Hematopoietic multipotent progenitor cell (in vitro differentiated cells): Measurements from ENCODE around the gene NQO2. TPM values are rescaled to one million over a fixed set of nuclear protein-coding genes. Genes with fewer than 3 reads are reported as not detected.
A peak's percentile ranks its signal among the peaks of the same experiment; 100 is the strongest.
"Not testable (repeated sequence)": the region's sequence is repeated elsewhere in the genome, so short reads cannot be mapped to it uniquely, and the experiment has no call there.

Source experiments
- DNase-seq, 3 donors: peaks; one replicate each; pipeline ENCODE4 v3.0.0-alpha.2; 2011 to 2015; ENCODE audit warnings: low read depth in 2 of 3, low spot score in 2 of 3
- total RNA-seq: library from RNA; depleted of rRNA; stranded (reverse); fragments of >200 nt; gene quantifications from one replicate; pipeline ENCODE4 v1.2.3, GENCODE V29; 2012

Gene NQO2
- total RNA-seq, 1 donor: 21.8 TPM

- no peak for DNase-seq
These were observed 30.1 kb upstream of the NQO2 start for GRCh38 chr6:2969549-2969948.

GRCh38 chr6:2970034-2970685 is 29.5 kb upstream of the NQO2 start:
- no peak for DNase-seq

DNA sequence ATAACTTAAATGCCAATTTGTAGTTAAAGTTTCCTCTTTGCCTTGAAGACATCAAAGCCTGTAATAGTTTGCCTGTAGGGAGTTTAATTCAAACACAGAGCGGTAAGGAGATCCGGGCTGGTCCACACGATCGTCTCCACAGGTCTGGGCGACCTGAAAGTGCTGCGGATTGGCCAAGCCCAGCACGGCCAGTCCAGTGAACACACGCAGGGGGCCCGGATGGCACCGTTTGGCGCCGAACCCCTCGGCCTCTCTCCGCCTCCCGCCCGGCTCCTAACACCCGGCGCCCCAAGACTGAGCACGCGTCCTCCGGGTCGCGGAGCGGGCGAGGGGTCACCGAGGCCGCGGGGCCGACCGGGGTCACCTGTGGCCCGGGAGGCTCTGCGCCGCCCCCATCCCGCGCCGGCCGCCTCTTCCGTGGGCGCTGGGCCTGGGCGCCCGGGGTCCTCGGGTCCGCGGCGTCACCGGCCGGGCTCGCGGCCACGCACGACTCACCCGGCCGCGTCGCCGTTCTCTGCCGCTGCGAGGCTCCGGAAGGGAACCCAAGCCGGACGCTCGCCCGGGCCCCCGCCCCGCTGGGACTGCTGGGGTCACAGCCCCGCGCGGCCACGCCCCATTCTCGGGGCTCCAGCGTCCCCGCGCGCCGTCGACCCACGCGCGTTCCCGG is 28.8 kb upstream of the NQO2 start:
- DNase-seq: no peak

- peak in 2 of 3 donors; percentile 60 to 69 for DNase-seq
These were observed 28.1 kb upstream of the NQO2 start, which contains the start of gene SERPINB6 for GRCh38 chr6:2971420-2972218. TSS of gene SERPINB6 (minus strand) at chr6:2971567. CDS start at chr6:2959332, 12,235 bp downstream.

DNA sequence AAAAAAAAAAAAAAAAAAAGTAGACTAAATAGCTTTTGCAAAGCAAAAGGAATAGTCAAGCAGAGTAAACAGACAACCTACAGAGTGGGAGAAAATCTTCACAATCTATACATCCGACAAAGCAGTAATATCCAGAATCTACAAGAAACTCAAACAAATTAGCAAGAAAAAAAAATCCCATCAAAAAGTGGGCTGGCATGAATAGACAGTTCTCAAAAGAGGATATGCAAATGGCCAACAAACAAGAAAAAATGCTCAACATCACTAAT is 27.5 kb upstream of the NQO2 start:
- DNase-seq: not testable (repeated sequence)

DNA sequence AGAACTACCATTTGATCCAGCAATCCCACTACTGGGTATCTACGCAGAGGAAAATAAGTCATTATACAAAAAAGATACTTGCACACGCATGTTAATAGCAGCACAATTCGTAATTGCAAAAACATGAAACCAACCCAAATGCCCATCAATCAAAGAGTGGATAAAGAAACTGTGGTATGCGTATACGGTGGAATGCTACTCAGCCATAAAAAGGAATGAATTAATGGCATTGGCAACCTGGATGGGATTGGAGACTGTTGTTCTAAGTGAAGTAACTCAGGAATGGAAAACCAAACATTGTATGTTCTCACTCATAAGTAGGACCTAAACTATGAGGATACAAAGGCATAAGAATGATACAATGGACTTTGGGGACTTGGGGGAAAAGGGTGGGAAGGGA is 27.0 kb upstream of the NQO2 start:
- not testable (repeated sequence) for DNase-seq

DNA sequence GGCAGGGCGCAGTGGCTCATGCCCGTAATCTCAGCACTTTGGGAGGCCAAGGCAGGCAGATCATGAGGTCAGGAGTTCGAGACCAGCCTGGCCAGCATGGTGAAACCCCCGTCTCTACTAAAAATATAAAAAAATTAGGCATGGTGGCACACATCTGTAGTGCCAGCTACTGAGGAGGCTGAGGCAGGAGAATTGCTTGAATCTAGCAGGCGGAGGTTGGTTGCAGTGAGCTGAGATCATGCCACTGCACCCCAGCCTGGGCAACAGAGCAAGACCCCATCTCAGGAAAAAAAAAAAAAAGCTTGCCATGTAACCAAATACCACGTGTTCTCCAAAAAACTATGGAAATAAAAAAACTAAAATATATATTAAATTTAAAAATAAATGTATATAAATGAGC is 26.5 kb upstream of the NQO2 start:
- not testable (repeated sequence) for DNase-seq

DNA sequence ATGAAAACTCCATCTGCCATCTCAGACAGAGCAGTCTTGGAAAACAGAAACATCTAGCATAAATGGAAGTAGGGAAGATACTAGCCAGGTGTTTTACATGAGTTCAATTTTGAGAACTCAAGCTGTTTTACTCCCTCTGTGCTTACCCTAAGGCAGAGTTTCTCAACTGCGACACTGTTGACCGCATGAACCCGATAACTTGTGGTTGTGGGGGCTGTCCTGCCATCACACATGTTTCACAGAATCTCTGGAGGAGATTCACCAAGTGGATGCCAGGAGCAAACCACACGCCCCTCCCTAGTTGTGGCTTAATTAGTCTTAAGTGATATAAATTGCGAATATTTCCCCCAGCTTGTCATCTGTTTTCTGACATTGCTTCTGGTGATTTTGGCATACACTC is 26.0 kb upstream of the NQO2 start:
- peak in 1 of 3 donors; percentile 68 for DNase-seq

DNA sequence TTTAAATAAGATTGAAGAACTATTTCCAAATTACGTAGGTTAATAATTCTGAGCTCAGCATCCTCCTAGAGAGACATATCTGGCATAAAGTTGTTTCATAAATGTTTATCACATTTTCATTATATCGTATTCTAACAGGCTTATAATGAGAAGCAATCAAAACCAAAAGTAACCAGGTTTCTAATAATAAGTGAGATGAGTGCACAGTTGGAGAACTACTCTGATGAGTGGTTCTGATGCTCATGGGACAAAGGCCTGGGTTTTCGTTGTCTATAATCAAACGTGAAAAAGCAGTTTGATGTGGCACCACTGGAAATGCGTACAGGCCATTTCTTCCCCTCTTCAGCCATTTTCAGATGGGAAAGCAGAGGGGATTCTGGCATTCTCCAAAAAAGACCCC is 23.6 kb upstream of the NQO2 start:
- no peak for DNase-seq

DNA sequence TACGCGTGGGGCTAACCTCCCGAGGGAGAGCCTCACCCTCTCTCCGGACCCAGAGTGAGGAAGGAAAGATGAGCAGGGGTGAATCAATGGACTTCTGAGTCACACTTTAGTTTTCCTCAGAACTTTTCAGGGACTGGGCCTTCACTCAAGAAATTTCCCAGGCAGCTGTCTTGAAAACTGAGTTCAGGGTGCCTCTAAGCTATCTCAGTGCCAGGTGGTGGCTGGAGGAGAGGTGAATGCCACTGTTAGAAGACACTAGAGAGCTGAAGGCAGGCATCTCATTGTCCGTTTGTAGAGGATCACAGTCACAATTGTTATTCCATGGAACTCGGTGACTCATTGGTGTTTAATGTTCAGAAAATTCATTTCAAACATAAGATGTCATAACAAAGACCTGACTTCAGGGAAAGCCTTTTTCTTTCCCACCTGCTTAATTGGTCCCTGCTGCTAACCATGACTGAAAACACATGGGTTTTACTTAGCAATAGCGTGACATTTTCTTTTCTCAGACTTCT is 23.1 kb upstream of the NQO2 start:
- no peak for DNase-seq

- no peak for DNase-seq
These were observed 22.4 kb upstream of the NQO2 start for GRCh38 chr6:2977290-2977689.

DNA sequence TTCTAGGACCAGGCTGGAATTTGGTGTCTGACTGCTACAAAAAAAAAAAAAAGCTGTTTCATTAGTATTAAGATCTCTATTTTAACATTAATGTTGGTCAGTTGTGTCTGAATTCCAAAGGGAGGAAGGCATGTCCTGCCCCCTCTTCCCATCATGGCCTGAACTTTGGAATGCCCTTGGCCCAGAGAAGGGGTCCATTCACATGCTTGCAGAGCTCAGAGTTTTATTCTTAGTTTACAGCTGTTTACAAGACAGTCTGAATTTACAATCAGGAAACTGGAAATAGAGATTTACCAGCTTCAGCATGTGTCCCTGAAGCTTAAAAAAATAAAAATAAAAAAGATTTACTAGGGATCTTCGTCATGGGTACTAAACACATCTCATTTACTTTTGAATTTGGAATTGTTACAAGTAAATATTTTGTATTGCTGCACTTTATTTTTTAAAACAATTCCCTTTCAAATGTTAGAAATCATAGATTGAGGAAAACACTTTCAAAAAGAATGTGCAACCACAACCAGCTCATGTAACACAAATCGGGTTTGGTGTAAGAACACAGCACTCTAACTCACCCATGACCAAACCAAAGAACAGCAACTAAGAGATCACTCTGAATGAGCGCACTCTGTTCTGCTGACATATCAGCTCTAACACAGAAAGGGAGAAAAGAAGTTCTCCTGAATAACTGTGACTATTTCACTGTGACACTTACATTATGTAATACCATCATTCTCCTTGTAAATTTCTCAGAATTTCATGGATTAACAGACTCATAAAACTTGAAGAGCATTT is 21.7 kb upstream of the NQO2 start:
- no peak for DNase-seq

GRCh38 chr6:2978923-2979322 is 20.8 kb upstream of the NQO2 start:
- no peak for DNase-seq

GRCh38 chr6:2979819-2980464 is 19.8 kb upstream of the NQO2 start:
- DNase-seq: no peak

GRCh38 chr6:2980465-2980855 is 19.2 kb upstream of the NQO2 start:
- DNase-seq: no peak

- no peak for DNase-seq
These were observed 17.1 kb upstream of the NQO2 start for GRCh38 chr6:2982426-2983117.

DNA sequence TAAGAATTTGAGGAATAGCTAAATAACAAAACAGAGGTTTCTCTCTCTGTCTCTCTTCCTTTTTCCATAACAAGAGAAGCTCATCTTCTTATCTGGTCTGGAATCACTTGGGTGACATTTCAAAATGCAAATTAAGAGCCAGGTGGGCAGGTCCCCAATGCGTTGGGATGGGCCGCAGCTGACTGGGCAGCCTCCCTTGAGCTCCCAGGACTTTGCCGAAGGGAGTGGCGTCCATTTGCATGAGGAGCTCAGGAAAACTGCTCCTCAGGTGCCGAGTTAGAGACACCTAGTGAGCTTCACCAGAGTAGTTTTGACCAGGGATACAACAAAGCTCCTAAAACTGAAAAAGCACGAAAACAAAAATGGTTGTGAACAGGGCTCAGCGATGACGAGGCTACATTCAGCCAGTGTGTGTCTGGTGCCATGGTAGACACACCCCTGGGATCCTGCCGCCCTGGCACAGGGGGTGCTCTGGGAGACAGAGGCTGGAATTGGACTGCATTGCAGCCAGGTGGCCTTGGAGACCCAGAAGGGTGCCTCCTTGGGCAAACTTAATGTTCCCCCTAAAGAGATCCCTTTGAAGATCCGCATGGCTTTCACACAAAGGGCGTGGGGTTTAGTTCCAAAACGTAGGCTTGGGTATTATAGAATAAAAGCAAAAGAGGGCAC is 14.8 kb upstream of the NQO2 start:
- no peak for DNase-seq

- no peak for DNase-seq
These were observed 12.9 kb upstream of the NQO2 start for GRCh38 chr6:2986722-2987221.

DNA sequence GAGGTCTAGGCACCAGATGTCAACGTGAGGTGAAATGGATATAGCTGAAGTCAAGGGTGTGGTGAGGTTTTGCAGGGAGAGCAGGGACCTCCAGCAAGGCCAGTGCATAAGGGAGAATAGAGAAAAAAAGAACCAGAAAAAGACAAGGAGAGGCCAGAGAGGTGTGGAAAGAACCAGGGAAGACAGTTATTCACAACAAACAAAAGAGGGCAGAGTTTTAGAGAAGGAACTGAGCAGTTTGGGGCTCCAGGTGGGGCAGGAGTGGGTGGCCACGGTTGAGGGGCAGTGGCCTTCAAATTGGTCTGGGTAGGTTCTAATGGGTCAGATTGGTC is 11.6 kb upstream of the NQO2 start:
- DNase-seq: no peak
